ENCODE results near the gene PSRC1.
"Not testable (repeated sequence)": the region's sequence is repeated elsewhere in the genome, so short reads cannot be mapped to it uniquely, and the experiment has no call there.

PSRC1 gene

GRCh38 chr1:109305991-109306390 lies 23.0 kb upstream of the PSRC1 start:
- H3K27me3 ChIP-seq (ENCODE audit: insufficient read depth, low read length); H3K9me3 ChIP-seq (ENCODE audit: low read length); H2AFZ ChIP-seq (ENCODE audit: low read depth, low read length); H3K4me3 ChIP-seq (ENCODE audit: low read length): not testable (repeated sequence)
- H3K4me1 ChIP-seq (ENCODE audit: insufficient read depth, low read length): peaks cover 25% of the 10 kb centered on the region
- H3K36me3 ChIP-seq (ENCODE audit: insufficient read depth, low read length): peaks cover 26% of the 10 kb centered on the region

- H2AFZ ChIP-seq (ENCODE audit: low read depth, low read length): no peak overlapping the region
- H3K4me1 ChIP-seq (ENCODE audit: insufficient read depth, low read length): peaks cover 25% of the 10 kb centered on the region
Measured at GRCh38 chr1:109304226-109304920, 21.4 kb upstream of the PSRC1 start.

GRCh38 chr1:109301874-109302273 lies 18.9 kb upstream of the PSRC1 start:
- Histone ChIP-seq H3K9me3 (ENCODE audit: low read length) (no peaks in the 10 kb centered on the region), H3K36me3 (ENCODE audit: insufficient read depth, low read length) (no peaks in the 10 kb centered on the region), H3K4me1 (ENCODE audit: insufficient read depth, low read length) (peaks cover 18% of the 10 kb centered on the region), H2AFZ (ENCODE audit: low read depth, low read length) (no peak overlapping the region), H3K27me3 (ENCODE audit: insufficient read depth, low read length) (no peaks in the 10 kb centered on the region), H3K4me3 (ENCODE audit: low read length) (no peak overlapping the region)

More at GRCh38 chr1:109304226-109304920, 21.4 kb upstream of the PSRC1 start:
- Histone ChIP-seq H3K27me3 (ENCODE audit: insufficient read depth, low read length) (no peaks in the 10 kb centered on the region), H3K36me3 (ENCODE audit: insufficient read depth, low read length) (peaks cover 11% of the 10 kb centered on the region), H3K4me3 (ENCODE audit: low read length) (no peak overlapping the region), H3K9me3 (ENCODE audit: low read length) (no peaks in the 10 kb centered on the region)

DNA sequence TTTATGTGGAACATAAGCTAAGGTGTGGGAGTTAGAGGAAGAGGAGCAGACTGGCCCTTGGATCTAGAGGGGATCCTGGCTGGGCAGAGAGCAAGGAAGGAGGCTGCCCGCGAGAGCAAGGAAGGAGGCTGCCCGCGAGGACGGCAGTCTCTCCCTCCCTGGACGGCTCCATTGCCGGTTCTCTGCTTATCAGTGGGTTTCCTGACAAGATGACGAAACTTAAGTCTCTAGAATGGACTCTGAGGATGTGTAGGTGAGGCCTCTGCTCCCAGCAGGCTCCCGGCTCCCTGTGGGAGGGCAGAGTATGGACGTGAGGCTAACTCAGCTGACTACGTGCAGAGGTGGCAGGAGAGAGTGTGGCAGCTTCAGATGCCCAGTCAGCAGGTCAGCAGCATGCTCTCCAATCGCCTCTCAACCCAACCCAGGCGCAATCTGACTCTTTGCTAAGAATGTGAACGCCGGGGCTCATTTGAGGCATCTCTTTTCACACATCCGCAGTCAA lies 17.8 kb upstream of the PSRC1 start:
- Histone ChIP-seq H3K27me3 (ENCODE audit: insufficient read depth, low read length) (no peaks in the 10 kb centered on the region), H2AFZ (ENCODE audit: low read depth, low read length) (no peak overlapping the region), H3K36me3 (ENCODE audit: insufficient read depth, low read length) (no peaks in the 10 kb centered on the region), H3K9me3 (ENCODE audit: low read length) (no peaks in the 10 kb centered on the region), H3K4me3 (ENCODE audit: low read length) (no peak overlapping the region), H3K4me1 (ENCODE audit: insufficient read depth, low read length) (peaks cover 12% of the 10 kb centered on the region)

DNA sequence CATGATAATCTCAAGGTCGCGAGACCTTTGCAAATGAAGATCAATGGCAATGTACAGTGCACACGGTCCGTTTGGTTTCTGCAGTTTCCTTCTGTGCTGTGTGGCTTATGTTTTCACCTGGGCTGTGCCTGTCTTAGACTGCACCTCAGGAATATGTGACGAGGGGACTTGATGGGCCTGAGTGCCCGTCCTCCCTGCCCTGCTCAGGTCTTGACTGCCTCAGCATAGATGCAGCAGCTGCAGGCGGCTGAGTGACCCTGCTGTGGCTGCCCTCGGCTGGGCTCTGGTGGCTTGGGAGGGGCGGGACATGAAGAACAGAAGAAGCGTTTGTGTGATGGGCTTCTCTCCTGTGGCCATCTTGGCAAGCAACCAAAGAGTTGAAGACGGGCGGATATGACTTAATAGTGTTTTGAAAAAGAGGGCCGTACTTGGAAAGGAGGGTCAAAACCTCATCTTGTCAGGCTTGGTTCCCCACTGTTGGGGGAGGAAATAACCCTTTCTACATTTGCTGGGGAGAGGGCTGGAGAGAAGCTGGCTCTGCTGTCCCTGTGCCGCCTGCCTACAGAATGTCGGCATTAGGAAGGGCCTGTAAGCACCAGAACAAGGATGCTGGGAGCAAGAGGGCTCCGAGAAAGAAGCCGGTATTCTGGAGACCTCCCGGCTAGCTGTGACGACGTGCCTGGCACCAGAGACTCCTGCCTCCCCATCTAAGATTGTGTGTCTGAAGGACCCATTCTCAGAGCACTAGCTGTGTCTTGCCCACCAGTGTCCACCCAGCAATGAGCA lies 16.8 kb upstream of the PSRC1 start:
- no peaks in the 10 kb centered on the region for H3K9me3 ChIP-seq (ENCODE audit: low read length)
- no peaks in the 10 kb centered on the region for H3K27me3 ChIP-seq (ENCODE audit: insufficient read depth, low read length)
- H3K36me3 ChIP-seq (ENCODE audit: insufficient read depth, low read length): no peaks in the 10 kb centered on the region
- no peak overlapping the region for H2AFZ ChIP-seq (ENCODE audit: low read depth, low read length)
- H3K4me3 ChIP-seq (ENCODE audit: low read length): no peak overlapping the region
- H3K4me1 ChIP-seq (ENCODE audit: insufficient read depth, low read length): peaks cover 9% of the 10 kb centered on the region

GRCh38 chr1:109298666-109299557 lies 16.0 kb upstream of the PSRC1 start:
- Histone ChIP-seq H2AFZ (ENCODE audit: low read depth, low read length) (no peak overlapping the region), H3K9me3 (ENCODE audit: low read length) (no peaks in the 10 kb centered on the region), H3K27me3 (ENCODE audit: insufficient read depth, low read length) (no peaks in the 10 kb centered on the region), H3K4me3 (ENCODE audit: low read length) (no peak overlapping the region), H3K4me1 (ENCODE audit: insufficient read depth, low read length) (peaks cover 3% of the 10 kb centered on the region), H3K36me3 (ENCODE audit: insufficient read depth, low read length) (no peaks in the 10 kb centered on the region)

DNA sequence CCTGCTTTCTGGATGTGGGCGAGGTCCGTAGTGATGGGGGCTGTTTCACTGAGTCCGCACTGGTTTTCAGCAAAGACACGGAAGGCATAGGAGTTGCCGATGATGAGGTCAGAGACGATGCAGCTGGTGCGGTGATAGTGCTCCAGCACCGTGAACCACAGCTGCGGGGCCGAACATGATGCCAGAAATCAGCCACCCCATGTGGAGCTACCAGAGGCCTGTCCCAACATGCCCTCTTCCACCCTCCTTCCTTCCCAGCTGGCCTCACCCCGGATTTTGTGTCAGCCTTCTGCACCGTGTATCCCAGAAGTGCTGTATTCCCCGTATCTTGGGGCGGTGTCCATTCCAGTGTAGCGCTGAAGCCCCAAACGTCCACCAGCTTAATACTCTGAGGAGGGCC lies 13.8 kb upstream of the PSRC1 start:
- Histone ChIP-seq H3K27me3 (ENCODE audit: insufficient read depth, low read length) (no peaks in the 10 kb centered on the region), H3K9me3 (ENCODE audit: low read length) (no peaks in the 10 kb centered on the region), H2AFZ (ENCODE audit: low read depth, low read length) (no peak overlapping the region), H3K36me3 (ENCODE audit: insufficient read depth, low read length) (no peaks in the 10 kb centered on the region), H3K4me1 (ENCODE audit: insufficient read depth, low read length) (peaks cover 11% of the 10 kb centered on the region), H3K4me3 (ENCODE audit: low read length) (no peak overlapping the region)

GRCh38 chr1:109295712-109296415 lies 12.9 kb upstream of the PSRC1 start:
- Histone ChIP-seq H2AFZ (ENCODE audit: low read depth, low read length) (no peak overlapping the region), H3K4me3 (ENCODE audit: low read length) (no peak overlapping the region), H3K4me1 (ENCODE audit: insufficient read depth, low read length) (peaks cover 11% of the 10 kb centered on the region), H3K27me3 (ENCODE audit: insufficient read depth, low read length) (no peaks in the 10 kb centered on the region), H3K9me3 (ENCODE audit: low read length) (no peaks in the 10 kb centered on the region), H3K36me3 (ENCODE audit: insufficient read depth, low read length) (no peaks in the 10 kb centered on the region)

GRCh38 chr1:109294481-109294880 lies 11.5 kb upstream of the PSRC1 start:
- no peak overlapping the region for H2AFZ ChIP-seq (ENCODE audit: low read depth, low read length)
- H3K36me3 ChIP-seq (ENCODE audit: insufficient read depth, low read length): no peaks in the 10 kb centered on the region

DNA sequence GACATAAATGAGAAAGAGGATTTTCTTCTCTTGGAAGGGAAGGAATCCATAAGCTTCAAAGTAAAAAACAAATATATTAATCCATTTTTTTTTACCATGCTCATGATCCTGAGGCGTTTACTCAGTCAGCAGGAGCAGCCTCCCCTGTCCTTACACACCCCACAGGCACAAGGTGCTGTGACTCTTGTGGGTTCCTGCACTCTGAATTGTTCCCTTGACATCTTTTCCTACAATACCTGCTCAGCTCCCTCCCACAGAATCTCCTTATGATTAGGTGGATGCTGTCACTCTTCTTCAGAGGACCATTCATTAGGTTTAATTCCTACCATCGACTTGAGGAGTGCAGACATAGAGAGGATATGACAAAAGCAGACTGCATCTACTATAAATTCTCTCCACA lies 10.1 kb upstream of the PSRC1 start:
- H3K4me1 ChIP-seq (ENCODE audit: insufficient read depth, low read length): peaks cover 11% of the 10 kb centered on the region
- no peaks in the 10 kb centered on the region for H3K27me3 ChIP-seq (ENCODE audit: insufficient read depth, low read length)
- H3K36me3 ChIP-seq (ENCODE audit: insufficient read depth, low read length): no peaks in the 10 kb centered on the region
- H3K4me3 ChIP-seq (ENCODE audit: low read length): no peak overlapping the region
- H2AFZ ChIP-seq (ENCODE audit: low read depth, low read length): no peak overlapping the region
- H3K9me3 ChIP-seq (ENCODE audit: low read length): no peaks in the 10 kb centered on the region

More at GRCh38 chr1:109294481-109294880, 11.5 kb upstream of the PSRC1 start:
- Histone ChIP-seq H3K27me3 (ENCODE audit: insufficient read depth, low read length) (no peaks in the 10 kb centered on the region), H3K4me1 (ENCODE audit: insufficient read depth, low read length) (peaks cover 14% of the 10 kb centered on the region), H3K9me3 (ENCODE audit: low read length) (no peaks in the 10 kb centered on the region), H3K4me3 (ENCODE audit: low read length) (no peak overlapping the region)

DNA sequence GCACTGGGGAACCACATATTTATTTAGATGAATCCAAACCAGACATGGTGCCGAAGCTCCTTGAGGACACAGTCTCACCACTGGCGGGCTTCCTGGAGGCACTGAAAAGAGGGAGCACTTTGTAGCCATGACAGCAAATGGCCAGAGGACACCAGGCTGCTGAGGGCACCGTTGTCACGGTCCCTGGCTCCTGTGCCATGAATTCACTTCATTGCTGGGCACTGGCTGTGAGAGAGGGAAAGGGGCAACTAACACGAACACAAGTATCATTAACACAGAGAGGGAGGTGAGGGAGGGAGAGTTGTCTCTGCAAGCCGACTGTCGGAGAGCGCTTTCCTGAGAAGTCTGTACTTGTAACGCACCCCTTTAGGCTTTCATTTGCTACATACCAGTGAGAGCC lies 9.4 kb upstream of the PSRC1 start:
- H3K27me3 ChIP-seq (ENCODE audit: insufficient read depth, low read length): no peaks in the 10 kb centered on the region

DNA sequence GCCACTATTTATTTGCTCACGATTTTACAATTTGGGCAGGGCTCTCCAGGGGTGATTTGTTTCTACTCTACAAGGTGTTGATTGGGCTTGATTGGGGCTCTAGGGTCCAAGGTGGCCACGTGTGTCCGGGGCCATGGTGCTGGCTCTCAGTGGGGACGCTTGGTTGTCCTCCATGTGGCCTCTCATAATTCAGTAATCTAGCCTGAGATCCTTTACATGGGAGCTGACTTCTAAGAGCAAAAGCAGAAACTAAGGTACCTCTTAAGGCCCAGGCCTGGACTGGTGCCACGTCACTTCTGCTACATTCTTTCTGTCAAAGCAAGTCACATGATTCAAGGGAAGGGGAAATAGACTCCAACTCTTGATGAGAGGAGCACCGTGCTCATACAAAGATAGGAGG lies 8.1 kb upstream of the PSRC1 start:
- Histone ChIP-seq H3K9me3 (ENCODE audit: low read length) (no peaks in the 10 kb centered on the region), H3K4me1 (ENCODE audit: insufficient read depth, low read length) (peaks cover 20% of the 10 kb centered on the region), H3K27me3 (ENCODE audit: insufficient read depth, low read length) (no peaks in the 10 kb centered on the region), H3K4me3 (ENCODE audit: low read length) (no peak overlapping the region), H3K36me3 (ENCODE audit: insufficient read depth, low read length) (no peaks in the 10 kb centered on the region), H2AFZ (ENCODE audit: low read depth, low read length) (no peak overlapping the region)

More for the DNA sequence above, 9.4 kb upstream of the PSRC1 start:
- no peak overlapping the region for H2AFZ ChIP-seq (ENCODE audit: low read depth, low read length)
- H3K9me3 ChIP-seq (ENCODE audit: low read length): no peaks in the 10 kb centered on the region
- no peaks in the 10 kb centered on the region for H3K36me3 ChIP-seq (ENCODE audit: insufficient read depth, low read length)
- H3K4me1 ChIP-seq (ENCODE audit: insufficient read depth, low read length): peaks cover 11% of the 10 kb centered on the region
- no peak overlapping the region for H3K4me3 ChIP-seq (ENCODE audit: low read length)

Data from neuron (in vitro differentiated cells).